CD4-positive, alpha-beta memory T cell (primary cell): ENCODE data around the gene EXOC6B. TPM values are rescaled to one million over a fixed set of nuclear protein-coding genes. Genes with fewer than 3 reads are reported as not detected.

Experiments used
- CTCF ChIA-PET: fragments of 350-600 bp; sonication (Branson Sonifier 250); formaldehyde crosslinking; loops from one replicate; lab custom pipeline; 2021; ENCODE audit warnings: inconsistent platforms; ENCODE audit not compliant: partially characterized antibody; lab: Charles Lee
- POLR2A ChIA-PET: fragments of 350-600 bp; sonication (Branson Sonifier 250); formaldehyde crosslinking; loops from one replicate; lab custom pipeline; 2021; ENCODE audit not compliant: partially characterized antibody; lab: Charles Lee
- DNase-seq, 5 donors: peaks; one replicate each; pipeline versions ENCODE4 v3.0.0 to v3.0.0-alpha.2; 2020 to 2022; ENCODE audit warnings: mixed read lengths in 1 of 5
- H3K27ac ChIP-seq: one replicate; pipeline ENCODE4 v1.7.0; 2013; ENCODE audit warnings: low read depth, low read length
- H3K27me3 ChIP-seq: 2 replicates; pipeline ENCODE4 v1.7.0; 2013; ENCODE audit warnings: mild to moderate bottlenecking, low read length, moderate library complexity; ENCODE audit not compliant: insufficient read depth
- H3K36me3 ChIP-seq: 2 replicates; pipeline ENCODE4 v1.7.0; 2013; ENCODE audit warnings: mild to moderate bottlenecking, low read length, moderate library complexity; ENCODE audit not compliant: insufficient read depth
- H3K4me1 ChIP-seq: 2 replicates; pipeline ENCODE4 v1.7.0; 2013; ENCODE audit warnings: mild to moderate bottlenecking, low read length, moderate library complexity; ENCODE audit not compliant: insufficient read depth
- H3K4me3 ChIP-seq, 2 donors: one replicate each; pipeline ENCODE4 v1.7.0; 2013; ENCODE audit warnings: low read length in 2 of 2, mild to moderate bottlenecking in 1 of 2
- H3K9me3 ChIP-seq, 2 donors: one replicate each; pipeline ENCODE4 v1.7.0; 2013; ENCODE audit warnings: low read length in 2 of 2, control low read depth in 1 of 2; ENCODE audit not compliant: control insufficient read depth in 1 of 2
- H3K27ac Mint-ChIP-seq, 7 donors: one replicate each; pipeline ENCODE4 v1.8.0; 2020 to 2021; ENCODE audit warnings: mixed read lengths in 7 of 7, mild to moderate bottlenecking in 6 of 7, inconsistent platforms in 3 of 7, moderate library complexity in 3 of 7
- H3K27me3 Mint-ChIP-seq, 2 donors: one replicate each; pipeline ENCODE4 v1.8.0; 2020 to 2021; ENCODE audit warnings: mixed read lengths in 2 of 2
- H3K36me3 Mint-ChIP-seq, 2 donors: one replicate each; pipeline ENCODE4 v1.8.0; 2020 to 2021; ENCODE audit warnings: mixed read lengths in 2 of 2, inconsistent platforms in 1 of 2, mild to moderate bottlenecking in 1 of 2
- H3K4me1 Mint-ChIP-seq, 4 donors: one replicate each; pipeline ENCODE4 v1.8.0; 2020 to 2021; ENCODE audit warnings: mixed read lengths in 4 of 4, mild to moderate bottlenecking in 1 of 4
- H3K4me3 Mint-ChIP-seq, 8 donors: one replicate each; pipeline ENCODE4 v1.8.0; 2020 to 2021; ENCODE audit warnings: mixed read lengths in 8 of 8, mild to moderate bottlenecking in 7 of 8, moderate library complexity in 6 of 8, inconsistent platforms in 3 of 8
- H3K9me3 Mint-ChIP-seq, 8 donors: one replicate each; pipeline ENCODE4 v1.8.0; 2020 to 2021; ENCODE audit warnings: mixed read lengths in 8 of 8, mild to moderate bottlenecking in 5 of 8, inconsistent platforms in 3 of 8, moderate library complexity in 1 of 8
- intact Hi-C: fragments of 100-400 bp; cut with micrococcal nuclease; formaldehyde crosslinking; loops from one replicate; pipeline ENCODE4 v1.15.1; 2023
- polyA plus RNA-seq, 2 donors: library from polyadenylated mRNA; unstranded; fragments of 300-500 nt; fragmentation: Illumina TruSeq; gene quantifications; one replicate each; pipeline ENCODE4 v1.2.3, GENCODE V29; 2021
- total RNA-seq, 2 experiments: library from RNA; stranded (reverse); gene quantifications; one replicate each; pipeline ENCODE4 v1.2.3, GENCODE V29; 2021

Gene EXOC6B
- total and polyA plus RNA-seq, 4 experiments from 2014 or later = 1.3 to 19.8 (median 10.7) TPM

DNA sequence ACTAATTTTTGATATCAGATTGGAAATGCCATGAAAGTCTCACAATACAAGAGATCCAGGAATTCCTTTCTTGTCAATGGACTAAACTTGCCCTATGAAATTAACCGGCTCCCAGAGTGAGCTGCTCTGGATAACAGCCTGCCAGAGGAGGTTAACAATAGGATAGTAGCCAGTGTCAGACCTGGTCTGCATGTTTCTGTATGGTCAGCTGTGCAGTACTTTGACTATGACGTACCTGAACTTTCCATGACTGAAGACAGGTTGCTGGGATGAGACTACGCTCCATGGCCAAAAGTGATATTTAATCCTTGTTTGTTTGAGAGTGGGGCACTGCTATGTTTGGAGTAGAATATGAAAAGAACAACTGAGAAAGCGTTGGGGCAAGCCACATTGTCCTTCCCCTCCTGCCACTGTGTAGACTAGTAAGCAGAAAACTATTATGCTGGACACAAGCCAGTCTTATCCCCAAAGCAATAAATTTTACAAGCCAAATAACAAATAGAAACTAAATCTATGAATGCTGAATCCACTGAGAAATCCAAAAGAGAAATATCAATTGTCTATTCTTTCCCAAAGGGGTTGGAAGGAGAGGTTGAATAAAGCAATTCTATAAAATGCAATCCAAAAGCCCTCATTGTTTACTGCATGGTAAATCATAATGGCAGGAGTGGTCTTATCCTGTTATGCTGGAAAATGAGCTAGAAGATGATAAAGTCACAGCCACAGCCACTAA, 562.6 kb downstream of the EXOC6B start:
- no peaks in the 10 kb centered on the region for H3K27me3 ChIP-seq
- no peak overlapping the region for H3K27ac ChIP-seq
- no peaks in the 10 kb centered on the region for H3K9me3 ChIP-seq
- no peaks in the 10 kb centered on the region for H3K36me3 ChIP-seq
- H3K4me1 ChIP-seq = no peaks in the 10 kb centered on the region
- CTCF ChIA-PET = no interaction called here
- Mint-ChIP-seq H3K27ac (no peak overlapping the region), H3K4me3 (no peak overlapping the region), H3K27me3 (no peaks in the 10 kb centered on the region), H3K36me3 (peaks cover 2 to 7% of the 10 kb centered on the region in 2 donors), H3K4me1 (no peaks in the 10 kb centered on the region), H3K9me3 (peaks cover 0 to 15% (median 4%) of the 10 kb centered on the region in 8 donors)
- intact Hi-C loops = no loop called here
- no peak for DNase-seq
- POLR2A ChIA-PET = no interaction called here
- H3K4me3 ChIP-seq = no peak overlapping the region

DNA sequence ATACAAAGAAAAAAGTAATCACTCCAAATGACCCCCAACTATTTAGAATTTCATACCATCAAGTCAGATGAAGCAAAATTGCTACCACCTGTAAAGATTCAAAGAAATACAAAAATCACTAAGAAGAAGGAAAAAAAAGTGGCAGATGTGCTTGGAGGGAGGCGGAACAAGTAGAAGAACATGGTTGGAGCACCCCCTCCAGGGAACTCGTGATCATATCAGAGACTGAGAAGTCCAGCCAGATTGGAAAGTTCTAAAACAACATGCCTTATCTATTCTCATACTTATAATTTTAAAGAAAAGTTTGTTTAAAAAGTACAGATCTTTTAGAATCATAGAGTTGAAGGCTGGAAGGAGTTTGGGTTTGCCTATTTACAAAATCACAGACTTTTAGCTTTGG, 564.8 kb downstream of the EXOC6B start:
- Mint-ChIP-seq H3K36me3 (peaks cover 0 to 3% of the 10 kb centered on the region in 2 donors), H3K9me3 (peaks cover 0 to 10% (median 4%) of the 10 kb centered on the region in 8 donors), H3K27me3 (no peaks in the 10 kb centered on the region), H3K27ac (peak overlapping the region in 1 of 7 donors; percentile 25), H3K4me1 (no peaks in the 10 kb centered on the region), H3K4me3 (no peak overlapping the region)
- ChIA-PET CTCF (no interaction called here), POLR2A (no interaction called here)
- Histone ChIP-seq H3K27ac (no peak overlapping the region), H3K4me1 (no peaks in the 10 kb centered on the region), H3K4me3 (no peak overlapping the region), H3K27me3 (no peaks in the 10 kb centered on the region), H3K9me3 (no peaks in the 10 kb centered on the region), H3K36me3 (no peaks in the 10 kb centered on the region)
- no peak for DNase-seq
- intact Hi-C loops = no loop called here

- ChIA-PET POLR2A (no interaction called here), CTCF (no interaction called here)
- Mint-ChIP-seq H3K36me3 (peaks cover 3 to 9% of the 10 kb centered on the region in 2 donors), H3K27me3 (no peaks in the 10 kb centered on the region), H3K27ac (peak overlapping the region in 1 of 7 donors; percentile 2), H3K4me3 (no peak overlapping the region), H3K4me1 (no peaks in the 10 kb centered on the region), H3K9me3 (peaks cover 2 to 11% (median 7%) of the 10 kb centered on the region in 8 donors)
- no peak for DNase-seq
- Histone ChIP-seq H3K27me3 (no peaks in the 10 kb centered on the region), H3K4me3 (no peak overlapping the region), H3K36me3 (no peaks in the 10 kb centered on the region), H3K9me3 (no peaks in the 10 kb centered on the region), H3K4me1 (no peaks in the 10 kb centered on the region), H3K27ac (no peak overlapping the region)
- intact Hi-C loops = no loop called here
Measured at GRCh38 chr2:72255540-72255939, 570.3 kb downstream of the EXOC6B start.

DNA sequence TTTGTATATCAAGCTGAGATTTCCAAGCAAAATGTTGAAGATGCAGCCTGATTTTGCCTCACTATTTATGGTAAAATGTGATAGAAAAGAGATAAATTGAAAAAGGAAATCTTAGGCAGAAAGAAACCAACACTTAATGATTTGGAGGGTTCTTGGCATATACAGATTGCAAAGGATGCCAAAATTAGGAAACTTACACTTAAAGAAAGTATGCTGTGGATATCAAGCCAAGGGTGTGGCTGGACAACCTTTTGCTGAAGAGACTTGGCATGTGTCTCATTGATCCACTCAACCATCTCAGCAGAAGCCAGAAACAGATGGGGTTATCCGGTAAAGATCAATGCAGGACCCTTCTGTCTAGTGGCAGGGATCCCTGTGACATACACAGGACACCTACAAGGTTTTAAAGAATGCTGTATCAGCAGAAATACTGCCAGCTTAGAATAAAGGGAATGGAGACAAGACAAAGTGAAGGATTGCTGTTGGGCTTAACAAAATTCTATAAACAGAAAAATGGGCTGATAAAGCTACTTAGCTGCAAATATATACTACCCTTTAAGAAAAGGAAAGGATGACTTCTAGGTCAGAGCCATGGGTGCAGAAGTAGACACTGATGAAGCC, 570.9 kb downstream of the EXOC6B start:
- no peak for DNase-seq
- CTCF ChIA-PET = no interaction called here
- Mint-ChIP-seq H3K9me3 (peaks cover 2 to 11% (median 7%) of the 10 kb centered on the region in 8 donors), H3K4me1 (no peaks in the 10 kb centered on the region), H3K4me3 (no peak overlapping the region), H3K36me3 (peaks cover 3 to 9% of the 10 kb centered on the region in 2 donors), H3K27ac (no peak overlapping the region), H3K27me3 (no peaks in the 10 kb centered on the region)
- H3K36me3 ChIP-seq = no peaks in the 10 kb centered on the region
- H3K4me3 ChIP-seq = no peak overlapping the region
- H3K9me3 ChIP-seq = no peaks in the 10 kb centered on the region
- POLR2A ChIA-PET = no interaction called here
- H3K27me3 ChIP-seq = no peaks in the 10 kb centered on the region
- intact Hi-C loops = no loop called here
- H3K4me1 ChIP-seq = no peaks in the 10 kb centered on the region
- H3K27ac ChIP-seq = no peak overlapping the region

DNA sequence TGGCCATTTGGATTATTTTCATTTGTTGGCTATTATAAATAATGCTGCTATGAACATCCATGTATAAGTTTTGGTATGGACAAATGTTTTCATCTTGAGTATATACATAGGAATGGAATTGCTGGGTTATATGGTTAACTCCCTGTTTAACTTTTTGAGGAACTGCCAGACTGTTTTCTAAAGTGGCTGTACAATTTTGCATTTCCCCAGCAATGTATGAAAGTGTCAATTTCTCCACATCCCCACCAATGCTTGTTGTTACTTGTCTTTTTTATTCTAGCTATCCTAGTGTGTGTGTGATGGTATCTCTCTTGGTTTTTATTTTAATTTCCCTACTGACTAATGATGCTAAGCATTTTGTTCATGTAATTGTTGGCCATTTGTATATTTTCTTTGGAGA, 587.5 kb downstream of the EXOC6B start:
- ChIA-PET CTCF (no interaction called here), POLR2A (no interaction called here)
- Histone ChIP-seq H3K4me3 (no peak overlapping the region), H3K4me1 (no peaks in the 10 kb centered on the region), H3K27ac (no peak overlapping the region), H3K9me3 (no peaks in the 10 kb centered on the region), H3K36me3 (no peaks in the 10 kb centered on the region), H3K27me3 (no peaks in the 10 kb centered on the region)
- intact Hi-C loops = no loop called here
- Mint-ChIP-seq H3K27me3 (no peaks in the 10 kb centered on the region), H3K4me1 (peaks cover 6 to 16% (median 9%) of the 10 kb centered on the region in 4 donors), H3K9me3 (peaks cover 0 to 3% (median 0%) of the 10 kb centered on the region in 8 donors), H3K27ac (no peak overlapping the region), H3K4me3 (no peak overlapping the region), H3K36me3 (peaks cover 0 to 3% of the 10 kb centered on the region in 2 donors)
- DNase-seq = no peak

GRCh38 chr2:72237549-72237948, 588.3 kb downstream of the EXOC6B start:
- Histone ChIP-seq H3K9me3 (no peaks in the 10 kb centered on the region), H3K27ac (no peak overlapping the region), H3K4me1 (no peaks in the 10 kb centered on the region), H3K4me3 (no peak overlapping the region), H3K36me3 (no peaks in the 10 kb centered on the region), H3K27me3 (no peaks in the 10 kb centered on the region)
- H3K27me3 Mint-ChIP-seq = no peaks in the 10 kb centered on the region
- ChIA-PET POLR2A (no interaction called here), CTCF (no interaction called here)
- no peak overlapping the region for H3K4me3 Mint-ChIP-seq
- peaks cover 0 to 3% of the 10 kb centered on the region in 2 donors for H3K36me3 Mint-ChIP-seq
- peaks cover 6 to 16% (median 9%) of the 10 kb centered on the region in 4 donors for H3K4me1 Mint-ChIP-seq
- no peak for DNase-seq
- no peak overlapping the region for H3K27ac Mint-ChIP-seq
- H3K9me3 Mint-ChIP-seq = peaks cover 0 to 3% (median 0%) of the 10 kb centered on the region in 8 donors
- intact Hi-C loops = no loop called here

DNA sequence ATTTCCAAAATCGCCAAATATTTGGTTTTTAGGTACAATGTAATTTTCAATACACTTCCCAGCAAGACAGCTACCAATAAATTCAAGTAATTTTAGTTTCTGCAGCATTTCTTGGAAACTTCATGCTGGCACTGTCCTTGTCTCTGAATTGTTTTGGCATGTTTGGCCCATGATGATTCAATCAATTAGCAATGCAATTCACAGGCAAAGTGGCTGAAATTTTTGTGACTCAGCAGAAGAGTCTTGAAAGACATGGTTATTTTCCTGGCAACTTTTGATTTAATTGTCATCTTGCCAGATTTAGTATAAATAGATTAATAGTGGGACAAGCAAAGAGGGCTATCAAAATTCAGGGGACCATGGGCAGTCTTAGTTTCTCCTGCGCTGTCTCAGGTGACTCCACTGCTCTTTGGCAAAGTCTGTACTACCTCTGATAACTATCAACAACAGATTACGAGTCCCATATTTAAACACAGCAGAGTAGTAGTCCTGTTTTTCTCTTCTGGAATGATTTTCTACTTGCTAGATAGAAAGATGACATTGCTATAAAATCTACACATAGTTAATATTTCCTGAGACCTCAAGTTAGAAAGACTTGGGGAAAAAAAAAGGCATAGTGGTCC, 589.3 kb downstream of the EXOC6B start:
- Mint-ChIP-seq H3K4me3 (no peak overlapping the region), H3K36me3 (peaks cover 0 to 3% of the 10 kb centered on the region in 2 donors), H3K27me3 (no peaks in the 10 kb centered on the region), H3K4me1 (peaks cover 5 to 8% (median 6%) of the 10 kb centered on the region in 4 donors), H3K27ac (no peak overlapping the region), H3K9me3 (peaks cover 0 to 3% (median 0%) of the 10 kb centered on the region in 8 donors)
- Histone ChIP-seq H3K9me3 (no peaks in the 10 kb centered on the region), H3K4me3 (no peak overlapping the region), H3K36me3 (no peaks in the 10 kb centered on the region), H3K4me1 (no peaks in the 10 kb centered on the region), H3K27ac (no peak overlapping the region), H3K27me3 (no peaks in the 10 kb centered on the region)
- intact Hi-C loops = no loop called here
- no peak for DNase-seq
- CTCF ChIA-PET = no interaction called here
- POLR2A ChIA-PET = no interaction called here
